K562 (cell line): ENCODE results near the gene ZCCHC8. TPM values are rescaled to one million over a fixed set of nuclear protein-coding genes. Genes with fewer than 3 reads are reported as not detected.

Experiments used
- ATAC-seq: fragments of 200-7000 bp; cut with Tn5 transposase; 3 replicates; pipeline ENCODE4 v1.9.1; 2020; ENCODE audit warnings: moderate library complexity
- BruUV-seq: library from RNA; stranded (reverse); fragments of 400-500 nt; replicated peaks from 2 replicates; lab custom pipeline; 2021; lab: Mats Ljungman, UMichigan
- CTCF ChIA-PET: fragments of 300-600 bp; formaldehyde crosslinking; extraction: SDS; loops from one replicate; lab custom pipeline; 2021; ENCODE audit warnings: low intra/inter-chr PET ratio; lab: Yijun Ruan, JAX
- POLR2A ChIA-PET: fragments of 300-600, 350-650 bp; sonication (Branson Sonifier 250); formaldehyde crosslinking; extraction: SDS; loops from one replicate; lab custom pipeline; 2021; ENCODE audit warnings: antibody characterized with exemption, inconsistent platforms; lab: Yijun Ruan, JAX
- DNase-seq, 4 experiments: peaks; one replicate each; pipeline versions ENCODE4 v3.0.0 to v3.0.0-alpha.2; 2011 to 2018; ENCODE audit warnings: low spot score in 3 of 4, mixed read lengths in 3 of 4; ENCODE audit errors: extremely low read depth in 1 of 4
- FAIRE-seq: peaks from 2 replicates; lab custom pipeline; 2011; peaks lifted over from hg19 to GRCh38; lab: Jason Lieb, UNC
- H2AFZ ChIP-seq: 2 replicates; pipeline ENCODE4 v1.6.0; 2011; ENCODE audit warnings: low read depth, low read length, control low read depth, inconsistent platforms
- H3K27ac ChIP-seq: fragments of 200-600 bp; 3 replicates; pipeline ENCODE4 v1.8.0; 2011; ENCODE audit warnings: low read depth, mild to moderate bottlenecking, control low read depth, inconsistent platforms, low read length, moderate library complexity, mixed read lengths; ENCODE audit errors: extremely low read depth
- H3K27me3 ChIP-seq, 2 experiments: fragments of 300-600 bp in 1 of 2; 2 replicates in 1 of 2; 3 replicates in 1 of 2; pipeline versions ENCODE4 v1.6.0 to v1.8.0; 2011; ENCODE audit warnings: inconsistent platforms in 2 of 2, low read length in 2 of 2, mild to moderate bottlenecking in 1 of 2, mixed read lengths in 1 of 2, moderate library complexity in 1 of 2; ENCODE audit not compliant: control insufficient read depth in 2 of 2, insufficient read depth in 2 of 2
- H3K36me3 ChIP-seq: fragments of 300-600 bp; 3 replicates; pipeline ENCODE4 v1.8.0; 2011; ENCODE audit warnings: mild to moderate bottlenecking, low read length, inconsistent platforms; ENCODE audit not compliant: control insufficient read depth, insufficient read depth
- H3K4me1 ChIP-seq, 2 experiments: fragments of 200-600 bp in 1 of 2; replicated peaks in 1 of 2; 2 replicates in 1 of 2; 3 replicates in 1 of 2; pipeline versions ENCODE4 v1.5.1 to v1.8.0; 2011; ENCODE audit warnings: inconsistent platforms in 2 of 2, low read length in 2 of 2, mild to moderate bottlenecking in 1 of 2, mixed read lengths in 1 of 2, moderate library complexity in 1 of 2; ENCODE audit not compliant: control insufficient read depth in 2 of 2, insufficient read depth in 2 of 2
- H3K4me2 ChIP-seq: 2 replicates; pipeline ENCODE4 v1.6.1; 2011; ENCODE audit warnings: low read length, control low read depth, inconsistent platforms, mixed read lengths; ENCODE audit not compliant: insufficient read depth
- H3K4me3 ChIP-seq: fragments of 200-600 bp; sonication (generic), shearing (Covaris generic); 2 replicates; pipeline ENCODE4 v1.5.1; 2016; ENCODE audit warnings: control low read depth, inconsistent platforms
- H3K79me2 ChIP-seq: fragments of 200-600 bp; 3 replicates; pipeline ENCODE4 v1.8.0; 2011; ENCODE audit warnings: low read length, inconsistent platforms; ENCODE audit not compliant: control insufficient read depth, insufficient read depth
- H3K9ac ChIP-seq, 2 experiments: 2 replicates each; pipeline versions ENCODE4 v1.6.0 to v1.6.1; 2011; ENCODE audit warnings: low read depth in 2 of 2, low read length in 2 of 2, control low read depth in 1 of 2, inconsistent platforms in 1 of 2, mild to moderate bottlenecking in 1 of 2, mixed read lengths in 1 of 2; ENCODE audit not compliant: insufficient read depth in 1 of 2
- H3K9me1 ChIP-seq: one replicate; pipeline ENCODE4 v1.6.0; 2011; ENCODE audit warnings: inconsistent platforms, mild to moderate bottlenecking, low read length, moderate library complexity; ENCODE audit not compliant: control insufficient read depth, insufficient read depth
- H3K9me3 ChIP-seq: replicated peaks from 2 replicates; pipeline ENCODE4 v1.5.1; 2011; ENCODE audit warnings: low read depth, low read length, inconsistent platforms; ENCODE audit not compliant: control insufficient read depth, insufficient read depth
- H4K20me1 ChIP-seq: replicated peaks from 2 replicates; pipeline ENCODE4 v1.6.1; 2011; ENCODE audit warnings: low read length, inconsistent platforms, mixed read lengths; ENCODE audit not compliant: control insufficient read depth, insufficient read depth
- CREM ChIP-seq: IDR thresholded peaks from 2 replicates; pipeline ENCODE4 v1.6.1; 2014; ENCODE audit warnings: antibody characterized with exemption, low read depth
- ELF1 ChIP-seq: fragments of 200-800 bp; sonication (Bioruptor generic); IDR thresholded peaks from 2 replicates; pipeline ENCODE4 v1.6.1; 2016; ENCODE audit warnings: missing genetic modification characterization, missing compliant biosample characterization
- FOXK2 ChIP-seq, 2 experiments: fragments of 450-650 bp; IDR thresholded peaks in 1 of 2; conservative IDR thresholded peaks in 1 of 2; 2 replicates each; pipeline ENCODE4 v1.6.1; 2016; ENCODE audit warnings: low read depth in 2 of 2, mild to moderate bottlenecking in 1 of 2
- NFYB ChIP-seq: IDR thresholded peaks from 2 replicates; pipeline ENCODE4 v1.6.1; 2011; ENCODE audit warnings: mild to moderate bottlenecking, moderate library complexity; ENCODE audit not compliant: insufficient read length; ENCODE audit errors: extremely low read depth
- NR4A1 ChIP-seq, 2 experiments: fragments of 250-450 bp in 1 of 2; fragments of 450-650 bp in 1 of 2; sonication (Bioruptor Pico) in 1 of 2; IDR thresholded peaks; 2 replicates each; pipeline versions ENCODE4 v1.4.0 to v1.6.1; 2016 to 2020; ENCODE audit warnings: mild to moderate bottlenecking in 2 of 2, missing compliant biosample characterization in 1 of 2, missing genetic modification characterization in 1 of 2, moderate library complexity in 1 of 2
- TBP ChIP-seq: optimal IDR thresholded peaks from 2 replicates; pipeline ENCODE3; 2011; ENCODE audit warnings: low read depth, low read length, improper control_type of control experiment
- XRCC4 ChIP-seq: IDR thresholded peaks from one replicate; pipeline ENCODE4 v1.6.1; 2011; ENCODE audit not compliant: insufficient read depth, insufficient read length; ENCODE audit errors: extremely low read depth
- ZNF263 ChIP-seq: sonication (generic); formaldehyde crosslinking; IDR thresholded peaks from 2 replicates; pipeline ENCODE4 v1.8.0; 2022; ENCODE audit warnings: mild to moderate bottlenecking, missing genetic modification reagents, borderline replicate concordance
- ZNF384 ChIP-seq: IDR thresholded peaks from 2 replicates; pipeline ENCODE4 v1.6.1; 2012; ENCODE audit warnings: low read depth, low read length, improper control_type of control experiment
- ZNF57 ChIP-seq: fragments of 450-650 bp; formaldehyde crosslinking; IDR thresholded peaks from 2 replicates; pipeline ENCODE4 v1.4.0; 2020; ENCODE audit warnings: mild to moderate bottlenecking, moderate library complexity
- WGBS: fragments of 100-300 bp; shearing (Covaris generic); methylation state at CpG from one replicate; pipeline ENCODE4 v1.1.6; 2016; ENCODE audit warnings: low coverage, mixed read lengths; ENCODE audit not compliant: insufficient coverage; ENCODE audit errors: missing lambda C conversion rate; 5-methylcytosine and 5-hydroxymethylcytosine counted together
- in situ Hi-C: fragments of 300-500 bp; cut with MboI; formaldehyde crosslinking; loops from 4 replicates; pipeline ENCODE4 v1.15.0; 2018; ENCODE audit warnings: inconsistent platforms, mixed read lengths
- intact Hi-C: fragments of 100-400 bp; cut with micrococcal nuclease; formaldehyde crosslinking; loops from 2 replicates; pipeline ENCODE4 v1.14.2; 2022
- polyA plus RNA-seq, 8 experiments: library from polyadenylated mRNA; depleted of rRNA in 4 of 8; stranded (reverse) in 5 of 8; unstranded in 3 of 8; fragments of >200 nt; fragmentation: Nextera tagmentation in 2 of 8; fragmentation: Illumina TruSeq in 1 of 8; extraction: Ambion mirVana in 2 of 8; extraction: Trizol in 1 of 8; gene quantifications; 2 replicates each; pipeline versions ENCODE4 v1.2.1 to v1.2.3, GENCODE V29; 2011 to 2014; ENCODE audit warnings: inconsistent platforms in 1 of 8, missing spikeins in 1 of 8
- total RNA-seq, 7 experiments: library from RNA; depleted of rRNA in 6 of 7; stranded (reverse); fragments of >200 nt in 6 of 7; fragmentation: Illumina TruSeq in 2 of 7; extraction: Trizol in 2 of 7; gene quantifications; 2 replicates each; pipeline versions ENCODE4 v1.2.1 to v1.2.3, GENCODE V29; 2011 to 2021; ENCODE audit warnings: low replicate concordance in 1 of 7
- TF ChIP-seq, protein P1 (sequence below): sonication (generic); formaldehyde crosslinking; IDR thresholded peaks from 2 replicates; pipeline ENCODE4 v1.4.0; 2020; ENCODE audit warnings: mild to moderate bottlenecking, missing genetic modification reagents
- TF ChIP-seq, protein P2 (sequence below), 2 experiments: fragments of 450-650 bp; conservative IDR thresholded peaks; 2 replicates each; pipeline ENCODE4 v1.6.1; 2017; ENCODE audit warnings: mild to moderate bottlenecking in 2 of 2, moderate library complexity in 2 of 2

ZCCHC8 gene
- total and polyA plus RNA-seq, 9 of the 15 experiments (the other 6 are each of a cell fraction or from before 2014, with no cell fraction given): 14.8 to 50.9 (median 34.1) TPM

DNA sequence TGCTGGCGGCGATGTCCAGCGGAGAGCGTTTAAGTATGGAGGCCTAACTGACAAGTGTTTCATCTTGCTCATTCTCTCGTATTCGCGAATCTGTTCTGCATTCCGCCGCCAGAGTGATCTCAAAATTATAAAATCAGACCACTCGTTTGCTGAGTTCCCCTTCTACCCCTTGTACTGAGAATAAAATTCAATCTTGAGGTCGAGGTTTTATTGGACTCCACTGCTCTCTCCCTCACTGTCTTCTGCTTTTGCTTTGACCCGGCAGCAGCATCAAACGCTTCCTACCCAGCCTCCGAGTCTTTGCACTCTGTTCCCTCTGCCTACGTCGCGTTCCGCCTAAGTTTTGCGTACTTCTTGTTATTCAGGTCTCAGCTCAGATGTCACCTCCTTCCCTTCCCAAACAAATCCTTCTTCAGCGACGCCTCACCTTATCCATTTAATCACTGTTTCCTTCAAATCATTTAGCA is 26.8 kb upstream of the ZCCHC8 start (continued):
- TF ChIP-seq, protein P1, sequence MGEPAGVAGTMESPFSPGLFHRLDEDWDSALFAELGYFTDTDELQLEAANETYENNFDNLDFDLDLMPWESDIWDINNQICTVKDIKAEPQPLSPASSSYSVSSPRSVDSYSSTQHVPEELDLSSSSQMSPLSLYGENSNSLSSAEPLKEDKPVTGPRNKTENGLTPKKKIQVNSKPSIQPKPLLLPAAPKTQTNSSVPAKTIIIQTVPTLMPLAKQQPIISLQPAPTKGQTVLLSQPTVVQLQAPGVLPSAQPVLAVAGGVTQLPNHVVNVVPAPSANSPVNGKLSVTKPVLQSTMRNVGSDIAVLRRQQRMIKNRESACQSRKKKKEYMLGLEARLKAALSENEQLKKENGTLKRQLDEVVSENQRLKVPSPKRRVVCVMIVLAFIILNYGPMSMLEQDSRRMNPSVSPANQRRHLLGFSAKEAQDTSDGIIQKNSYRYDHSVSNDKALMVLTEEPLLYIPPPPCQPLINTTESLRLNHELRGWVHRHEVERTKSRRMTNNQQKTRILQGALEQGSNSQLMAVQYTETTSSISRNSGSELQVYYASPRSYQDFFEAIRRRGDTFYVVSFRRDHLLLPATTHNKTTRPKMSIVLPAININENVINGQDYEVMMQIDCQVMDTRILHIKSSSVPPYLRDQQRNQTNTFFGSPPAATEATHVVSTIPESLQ: 0 out of 2 replicates have a peak, but pooled peaks have one; percentile 75
- TF ChIP-seq FOXK2 (conservative IDR thresholded peaks at IDR 0.05 in 1 of 2, IDR thresholded peaks at IDR 0.05 in 1 of 2; ENCODE audit: low read depth in 2 of 2) (no peak), TBP (no peak), ZNF57 (CRISPR knock-in tag) (no peak), XRCC4 (no peak)

DNA sequence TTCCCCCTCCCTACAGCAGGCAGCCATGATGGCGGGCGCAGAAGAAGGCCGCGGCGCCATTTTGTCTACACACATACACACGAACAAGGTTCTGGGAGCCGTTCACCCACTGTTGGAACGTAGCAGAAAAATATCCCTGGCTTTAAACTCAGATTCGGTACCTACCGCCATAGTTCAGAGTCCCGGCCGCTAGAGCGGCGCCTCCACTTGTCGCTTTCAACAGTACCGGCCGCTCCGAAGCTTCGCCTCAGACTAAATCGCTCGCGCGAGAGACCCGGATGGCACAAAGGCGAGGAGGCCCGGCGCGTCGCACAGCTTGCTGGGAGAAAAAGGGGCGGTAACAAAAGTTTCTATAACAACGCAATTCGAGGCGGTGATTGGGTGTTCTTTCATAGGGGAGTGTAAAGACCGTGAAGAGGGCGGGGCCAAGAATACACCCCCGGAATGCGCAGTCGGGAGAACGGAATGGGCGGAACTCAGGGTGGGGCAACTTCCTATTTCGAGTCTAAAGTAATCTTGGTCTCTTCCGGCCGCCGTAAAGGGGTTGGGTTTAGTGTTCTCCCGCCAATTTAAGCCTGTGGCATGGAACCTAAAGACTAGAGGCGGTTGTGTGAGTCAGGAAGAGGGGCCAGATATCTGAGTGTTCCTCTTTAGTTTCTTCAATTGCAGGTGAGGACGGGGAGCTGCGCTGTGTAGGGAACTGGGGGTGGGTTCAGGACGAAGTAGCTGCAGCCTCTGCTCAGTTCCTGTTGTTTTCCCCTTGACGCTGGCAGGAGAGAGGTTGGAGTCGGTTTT is 26.1 kb upstream of the ZCCHC8 start, which contains the start of the genes KNTC1 and RSRC2:
Gene KNTC1, plus strand, starts transcription at position 567 of the 795 bp plus-strand sequence. CDS start 2,815 bp downstream, outside the sequence.
Gene RSRC2, minus strand, starts transcription at position 254 of the 795 bp plus-strand sequence. Its CDS starts 83 bp downstream, at position 171.
- H3K9me3 ChIP-seq: no peaks in the 10 kb centered on the region
- H2AFZ ChIP-seq: peak within 1 kb of the TSS; percentile 93
- in situ Hi-C loops (no loop called here), intact Hi-C loops (loop anchor here (1.0 to 5.0 kb wide), 2 partner anchors 26 to 465 kb away; no protein-coding TSS in a partner anchor)
- BruUV-seq: no TSS peak
- H3K79me2 ChIP-seq: peaks cover 93% of the 10 kb centered on the region
- peaks cover 4 to 21% of the 10 kb centered on the region in 2 experiments; a peak in 2 of 5 replicates for H3K4me1 ChIP-seq
- H3K9me1 ChIP-seq: no peaks in the 10 kb centered on the region
- H3K9ac ChIP-seq: peak within 1 kb of the TSS; percentile 98 to 99
- peak within 1 kb of the TSS; percentile 98 for H3K4me2 ChIP-seq
- POLR2A ChIA-PET: interaction anchor here (0.5 to 6.5 kb wide), 30 partner anchors 8 to 706 kb away, joined by 3 to 62 read pairs (median 4); partner anchors contain the start of genes ABCB9 and ZCCHC8
- H3K36me3 ChIP-seq: peaks cover 72% of the 10 kb centered on the region
- FAIRE-seq: peak; percentile 97
- peaks cover 29% of the 10 kb centered on the region for H4K20me1 ChIP-seq
- peak within 1 kb of the TSS; percentile 99 for H3K27ac ChIP-seq
- peak; percentile 94 to 100 (median 96) for DNase-seq
- CTCF ChIA-PET: no interaction called here
- under 1% methylated on average over 49 of the region's 51 CpGs for WGBS
- ATAC-seq: peak; percentile 90
- H3K27me3 ChIP-seq: no peaks in the 10 kb centered on the region
- H3K4me3 ChIP-seq: peak within 1 kb of the TSS; percentile 62
- no peak for TF ChIP-seq NFYB
- no peak for TF ChIP-seq NR4A1 (CRISPR knock-in tag; IDR thresholded peaks at IDR 0.05)
- no peak; the same call in 1 of the 2 replicates for TF ChIP-seq NR4A1 (tag; IDR thresholded peaks at IDR 0.05)
- peak; percentile 97 for TF ChIP-seq ELF1
- TF ChIP-seq, protein P2, sequence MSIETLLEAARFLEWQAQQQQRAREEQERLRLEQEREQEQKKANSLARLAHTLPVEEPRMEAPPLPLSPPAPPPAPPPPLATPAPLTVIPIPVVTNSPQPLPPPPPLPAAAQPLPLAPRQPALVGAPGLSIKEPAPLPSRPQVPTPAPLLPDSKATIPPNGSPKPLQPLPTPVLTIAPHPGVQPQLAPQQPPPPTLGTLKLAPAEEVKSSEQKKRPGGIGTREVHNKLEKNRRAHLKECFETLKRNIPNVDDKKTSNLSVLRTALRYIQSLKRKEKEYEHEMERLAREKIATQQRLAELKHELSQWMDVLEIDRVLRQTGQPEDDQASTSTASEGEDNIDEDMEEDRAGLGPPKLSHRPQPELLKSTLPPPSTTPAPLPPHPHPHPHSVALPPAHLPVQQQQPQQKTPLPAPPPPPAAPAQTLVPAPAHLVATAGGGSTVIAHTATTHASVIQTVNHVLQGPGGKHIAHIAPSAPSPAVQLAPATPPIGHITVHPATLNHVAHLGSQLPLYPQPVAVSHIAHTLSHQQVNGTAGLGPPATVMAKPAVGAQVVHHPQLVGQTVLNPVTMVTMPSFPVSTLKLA (conservative IDR thresholded peaks at IDR 0.05): peak; percentile 74 to 91
- peak; percentile 19; the same call in 1 of the 2 replicates for TF ChIP-seq CREM
- TF ChIP-seq ZNF384: no peak
- peak; percentile 9; the same call in 1 of the 2 replicates for TF ChIP-seq ZNF263 (CRISPR knock-in tag)
